Measurements from ENCODE around the gene C4orf51. TPM values are rescaled to one million over a fixed set of nuclear protein-coding genes. Genes with fewer than 3 reads are reported as not detected.

C4orf51 gene
- total RNA-seq, 1 donor from 2014 or later: not detected

DNA sequence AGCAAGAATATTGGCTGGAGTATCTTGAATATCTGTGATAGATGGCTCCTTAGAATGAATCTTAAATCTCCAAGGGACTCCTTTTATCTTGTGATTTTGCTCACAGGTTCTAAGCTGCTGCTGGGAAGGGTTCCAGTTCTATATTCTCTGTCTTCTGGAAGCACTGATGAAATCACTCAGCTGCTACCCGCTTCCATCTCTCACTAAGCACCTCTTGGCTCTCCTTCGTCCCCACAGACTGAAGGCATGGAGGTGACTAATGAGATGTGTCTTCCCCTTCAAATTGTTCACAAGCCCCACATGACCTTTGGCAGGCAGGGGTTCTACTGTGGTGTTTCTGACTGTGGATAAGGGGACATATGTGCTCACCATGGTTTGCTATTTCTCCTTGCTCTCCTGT lies 75.9 kb downstream of the C4orf51 start:
- no peak for DNase-seq (ENCODE audit: low spot score)

DNA sequence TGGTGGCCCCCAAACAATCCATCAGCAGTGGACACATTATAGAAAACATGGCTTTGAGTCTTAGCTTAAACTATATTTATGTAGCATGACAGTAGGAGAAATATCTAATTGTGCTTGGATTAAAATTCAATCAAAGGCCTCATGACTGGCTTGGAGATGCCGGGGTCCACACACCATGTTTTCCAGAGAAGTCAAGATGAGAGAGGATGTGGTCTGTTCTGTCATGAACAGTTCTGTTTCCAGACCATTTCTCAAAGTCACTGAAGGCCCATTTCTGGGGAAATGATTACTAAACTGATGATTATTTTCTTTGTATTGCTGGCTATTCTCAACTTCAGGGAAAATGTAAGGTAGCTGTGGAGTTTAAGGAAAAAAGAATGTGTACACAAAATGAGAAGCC lies 76.3 kb downstream of the C4orf51 start:
- no peak for DNase-seq (ENCODE audit: low spot score)

DNA sequence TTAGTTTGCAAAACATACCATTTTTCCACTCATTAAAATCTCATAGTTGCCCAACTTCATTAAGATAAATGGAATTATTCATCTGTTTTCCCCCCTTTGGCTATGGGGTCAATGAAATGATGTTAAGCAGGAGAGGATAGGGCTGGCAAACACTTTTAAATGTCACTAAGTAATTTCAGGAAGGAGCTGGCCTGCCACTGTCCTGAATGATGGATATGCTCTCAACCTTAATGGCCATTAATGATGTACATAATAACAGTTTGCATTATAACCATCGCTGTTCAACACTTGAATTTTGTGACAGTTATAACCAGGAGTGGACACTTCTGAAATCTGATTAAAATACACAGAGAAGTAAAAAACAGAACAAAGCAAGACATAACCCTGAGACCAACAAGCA lies 77.2 kb downstream of the C4orf51 start:
- no peak for DNase-seq (ENCODE audit: low spot score)

DNA sequence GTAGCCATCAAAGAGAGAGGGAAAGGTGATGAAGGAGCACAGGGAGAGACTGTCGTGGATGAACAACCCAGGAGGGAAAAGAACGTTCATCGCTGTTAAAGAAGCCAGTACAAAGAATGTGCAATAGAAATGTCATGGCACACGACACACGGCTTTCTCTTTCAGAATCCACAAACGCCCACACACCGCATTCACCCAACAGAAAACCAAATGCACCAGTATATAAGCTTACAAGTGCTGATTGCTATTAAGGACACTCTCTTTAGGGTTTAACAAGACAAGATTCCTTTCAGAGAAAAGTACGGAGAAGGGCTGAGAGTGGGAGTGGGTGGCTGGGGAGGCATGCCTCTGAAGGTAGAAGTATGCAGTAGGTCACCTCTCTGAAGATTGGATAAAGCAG lies 80.2 kb downstream of the C4orf51 start:
- DNase-seq (ENCODE audit: low spot score): no peak

DNA sequence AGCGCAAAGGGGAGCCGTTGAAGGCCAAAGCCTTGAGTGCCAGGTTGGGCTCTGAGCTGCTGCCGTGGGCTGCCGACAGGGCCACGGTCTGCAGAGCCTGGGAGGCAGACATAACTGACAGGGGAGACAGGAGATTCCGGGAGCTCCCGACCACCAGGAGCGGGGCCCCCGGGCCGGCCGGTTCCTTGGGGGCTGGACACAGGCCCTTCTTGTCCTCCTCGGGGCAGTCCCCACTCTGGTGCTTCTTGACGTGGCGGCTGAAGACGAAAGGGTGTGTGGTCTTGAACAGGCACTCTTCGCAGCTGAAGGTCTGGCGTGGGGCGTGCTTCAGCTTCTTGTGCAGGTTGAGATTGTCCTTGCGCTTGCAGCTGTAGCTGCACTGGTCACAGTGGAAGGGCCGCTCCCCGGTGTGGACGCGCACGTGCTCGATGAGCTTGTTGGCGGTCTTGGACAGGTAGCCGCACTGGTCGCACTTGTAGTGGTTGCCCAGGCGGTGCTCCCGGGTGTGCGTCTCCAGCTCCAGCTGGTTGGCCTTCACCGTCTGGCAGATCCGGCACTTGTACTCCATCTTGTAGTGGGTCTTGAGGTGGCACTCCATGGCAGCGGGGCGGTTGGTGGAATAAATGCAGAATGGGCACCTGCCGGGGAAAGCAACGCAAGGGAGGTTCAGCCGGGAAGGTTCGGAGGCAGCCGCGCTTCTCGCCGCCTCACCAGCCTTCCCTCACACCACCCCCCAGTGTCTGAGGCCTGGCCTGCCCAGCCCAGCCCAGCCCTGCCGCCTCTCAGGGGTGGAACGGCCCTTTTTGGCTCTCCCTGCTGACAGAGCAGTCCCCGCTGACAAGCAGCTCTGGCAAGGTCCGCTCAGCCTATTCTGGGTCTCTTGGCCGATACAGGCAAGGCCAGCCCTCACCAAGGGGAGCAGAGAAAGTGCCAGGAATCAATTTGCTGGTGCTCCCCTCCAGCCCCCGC lies 81.3 kb downstream of the C4orf51 start:
- DNase-seq (ENCODE audit: low spot score): no peak

DNA sequence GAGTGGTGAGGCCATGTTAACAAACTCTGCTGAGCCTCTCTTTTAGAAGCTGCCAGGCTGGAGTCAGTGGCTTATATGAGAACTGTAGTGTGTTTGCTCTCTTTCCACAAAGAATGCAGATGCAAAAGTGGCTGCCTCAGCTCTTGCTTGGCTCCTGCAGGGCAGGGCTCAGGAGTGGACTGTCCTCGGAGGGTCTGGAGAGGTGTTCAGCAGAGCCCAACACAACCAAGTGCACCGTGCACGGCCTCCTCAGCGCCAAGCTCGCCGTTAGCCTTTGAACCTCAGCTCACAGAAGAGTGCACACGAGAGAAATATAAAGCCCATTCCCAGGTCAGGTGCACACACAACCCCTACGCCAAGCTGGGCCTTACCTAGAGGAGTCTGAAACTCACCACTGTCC lies 82.8 kb downstream of the C4orf51 start:
- no peak for DNase-seq (ENCODE audit: low spot score)

DNA sequence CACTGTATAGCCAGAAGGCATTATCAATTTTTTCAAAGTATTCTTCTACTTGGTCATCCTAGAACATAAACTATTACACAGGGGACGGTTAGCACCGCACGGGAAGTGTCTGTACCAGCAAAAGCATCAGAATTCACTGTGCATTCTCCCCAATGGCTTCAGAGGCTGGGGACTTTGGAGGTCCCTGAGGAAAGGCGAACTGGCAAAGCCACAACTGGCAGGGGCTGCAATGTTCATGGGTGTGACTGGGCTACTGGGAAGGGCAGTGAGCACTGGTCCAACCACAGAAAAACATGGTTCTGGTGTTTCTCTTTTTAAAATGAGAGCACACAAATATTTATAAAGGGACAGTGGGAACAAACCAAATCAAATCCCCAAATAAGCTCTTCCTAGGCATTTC lies 83.5 kb downstream of the C4orf51 start:
- no peak for DNase-seq (ENCODE audit: low spot score)

DNA sequence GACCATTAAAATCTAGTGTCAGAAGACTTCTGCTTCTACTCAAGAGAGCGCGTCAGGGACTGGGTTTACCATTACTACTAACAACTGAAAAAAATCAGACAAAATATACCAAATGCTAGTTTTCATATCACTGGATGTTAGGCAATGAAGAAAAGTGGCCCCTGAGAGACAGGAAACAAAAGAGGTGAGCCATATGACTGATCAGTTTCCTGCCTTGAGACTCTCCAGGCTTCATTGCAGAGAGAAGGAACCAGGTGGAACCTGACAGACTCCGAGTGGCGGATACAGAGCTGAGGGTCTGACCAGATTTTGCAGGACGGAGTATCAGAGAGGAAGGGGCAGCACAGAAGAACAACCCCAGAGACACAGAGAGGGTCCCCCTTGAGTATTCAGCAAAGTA lies 86.3 kb downstream of the C4orf51 start:
- DNase-seq (ENCODE audit: low spot score): no peak

DNA sequence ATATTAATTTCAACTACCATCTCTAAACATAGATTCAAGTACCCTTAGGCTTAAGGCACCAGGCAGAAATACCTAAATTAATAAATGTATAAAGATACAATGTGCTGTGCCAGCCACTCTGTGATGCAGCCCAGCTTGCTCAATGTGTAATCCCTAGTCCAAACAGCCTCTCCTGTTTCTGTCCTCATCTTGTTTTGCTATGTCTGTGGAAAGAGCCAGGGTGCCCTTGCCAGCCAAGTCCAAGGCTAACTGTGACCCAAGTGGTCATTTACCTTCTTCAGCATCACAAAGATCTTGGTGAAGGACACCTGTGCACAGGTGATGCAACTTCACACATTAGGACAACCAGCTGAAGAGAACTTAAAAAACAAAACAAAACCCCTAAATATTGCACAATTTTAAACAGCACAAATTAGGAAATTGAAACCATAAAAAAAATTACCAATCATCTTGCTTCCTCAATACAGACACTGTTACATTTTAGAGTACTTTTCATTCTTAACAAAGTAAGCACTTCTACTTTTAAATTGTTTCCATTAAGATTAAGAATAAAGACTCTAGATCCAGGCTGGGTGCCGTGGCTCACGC lies 89.6 kb downstream of the C4orf51 start:
- DNase-seq (ENCODE audit: low spot score): no peak

DNA sequence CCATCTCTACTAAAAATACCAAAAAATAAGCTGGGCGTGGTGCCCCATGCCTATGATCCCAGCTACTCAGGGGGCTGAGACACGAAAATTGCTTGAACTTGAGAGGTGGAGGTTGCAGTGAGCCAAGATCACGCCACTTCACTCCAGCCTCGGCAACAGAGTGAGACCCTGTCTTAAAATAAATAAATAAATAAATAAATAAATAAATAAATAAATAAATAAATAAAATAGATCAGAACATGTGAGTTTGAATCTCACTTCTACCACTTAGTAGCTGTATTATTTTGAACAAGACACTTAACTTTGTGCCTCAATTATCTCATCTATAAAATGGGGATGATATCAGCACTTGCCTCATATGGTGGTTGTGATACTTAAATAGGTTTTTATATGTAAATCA lies 90.2 kb downstream of the C4orf51 start:
- DNase-seq (ENCODE audit: low spot score): no peak

DNA sequence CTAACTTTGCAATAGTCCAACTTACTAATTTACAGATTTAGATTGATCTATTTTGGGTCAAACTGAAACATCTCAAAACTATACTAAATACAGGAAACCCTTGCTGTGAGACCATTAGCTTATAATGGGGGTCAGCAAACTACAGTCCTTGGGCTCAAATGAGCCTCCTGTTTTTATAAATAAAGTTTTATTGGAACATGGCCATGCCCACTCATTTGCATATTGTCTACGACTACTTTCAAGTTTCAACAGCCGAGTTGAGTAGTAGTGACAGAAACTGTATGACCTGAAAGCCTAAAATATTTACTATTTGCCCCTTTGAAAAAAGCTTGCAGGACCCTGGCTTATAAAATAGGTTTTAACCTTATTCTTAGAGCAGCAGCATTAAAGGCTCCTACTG lies 92.4 kb downstream of the C4orf51 start:
- DNase-seq (ENCODE audit: low spot score): no peak

DNA sequence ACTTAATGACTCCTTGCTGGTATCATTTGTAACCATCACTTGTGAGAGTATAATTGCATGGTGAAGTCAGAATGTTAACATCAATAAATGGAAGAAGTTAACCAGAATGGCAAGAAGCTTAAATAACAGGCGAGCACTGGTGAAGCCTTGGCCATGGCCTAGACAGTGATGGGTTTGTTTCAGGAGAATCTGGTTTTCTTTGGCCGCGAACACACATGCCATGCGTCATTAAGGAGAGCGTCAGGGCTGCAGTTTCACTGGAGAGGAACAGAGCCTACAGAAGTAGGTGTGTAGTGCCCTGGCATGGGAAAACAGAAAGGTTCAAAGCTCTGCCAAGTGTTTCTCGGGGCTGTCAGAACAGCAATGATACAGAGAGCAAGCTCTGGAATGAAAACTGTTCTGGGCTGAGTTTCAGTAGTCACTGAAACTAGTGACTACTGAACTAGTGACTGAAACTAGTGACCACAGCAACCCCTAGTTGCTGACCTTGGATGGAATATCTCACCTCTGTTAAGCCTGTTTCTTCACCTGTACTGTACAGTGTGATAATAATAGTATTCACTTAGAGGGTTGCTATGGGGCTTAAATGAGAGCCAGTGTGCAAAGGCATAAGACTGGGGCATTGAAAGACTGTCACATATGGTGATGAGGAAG lies 93.8 kb downstream of the C4orf51 start:
- DNase-seq (ENCODE audit: low spot score): no peak

DNA sequence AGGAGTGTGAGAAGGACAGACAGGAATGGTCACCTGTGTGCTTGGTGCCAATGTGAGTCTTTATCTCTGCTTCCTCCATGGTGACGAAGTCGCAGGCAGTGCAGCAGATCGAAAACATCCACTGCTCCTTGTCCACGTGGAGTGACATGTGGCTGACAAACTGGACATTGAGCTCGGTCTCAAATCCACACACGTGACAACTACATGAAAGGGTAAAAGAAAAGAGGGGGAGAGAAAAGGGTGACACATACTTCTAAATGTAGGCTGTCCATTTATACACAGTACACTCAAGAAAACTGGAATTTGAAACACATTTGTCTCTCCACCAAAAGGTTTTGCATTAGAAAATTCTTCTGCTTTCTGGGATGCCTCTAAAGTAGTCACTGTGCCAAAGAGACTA lies 94.5 kb downstream of the C4orf51 start:
- no peak for DNase-seq (ENCODE audit: low spot score)

DNA sequence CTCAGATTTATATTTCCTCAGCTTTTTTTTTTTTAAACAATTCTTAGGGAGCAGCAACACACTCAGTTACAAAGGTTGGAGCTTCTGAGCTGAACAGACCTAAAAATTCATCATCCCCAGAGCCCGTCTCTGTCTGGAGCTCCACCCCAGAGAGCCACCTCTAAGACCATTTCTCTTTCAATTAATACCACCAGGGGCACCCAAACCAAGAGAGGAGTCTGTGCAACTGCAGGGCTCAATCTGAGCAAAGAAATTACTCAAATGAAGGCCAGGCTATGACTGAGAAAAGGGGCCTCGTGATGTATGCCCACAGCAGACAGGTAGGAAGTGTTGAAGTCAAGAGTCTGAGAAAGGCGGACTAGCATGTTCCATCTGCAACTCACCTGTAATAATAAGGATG lies 95.5 kb downstream of the C4orf51 start:
- no peak for DNase-seq (ENCODE audit: low spot score)

DNA sequence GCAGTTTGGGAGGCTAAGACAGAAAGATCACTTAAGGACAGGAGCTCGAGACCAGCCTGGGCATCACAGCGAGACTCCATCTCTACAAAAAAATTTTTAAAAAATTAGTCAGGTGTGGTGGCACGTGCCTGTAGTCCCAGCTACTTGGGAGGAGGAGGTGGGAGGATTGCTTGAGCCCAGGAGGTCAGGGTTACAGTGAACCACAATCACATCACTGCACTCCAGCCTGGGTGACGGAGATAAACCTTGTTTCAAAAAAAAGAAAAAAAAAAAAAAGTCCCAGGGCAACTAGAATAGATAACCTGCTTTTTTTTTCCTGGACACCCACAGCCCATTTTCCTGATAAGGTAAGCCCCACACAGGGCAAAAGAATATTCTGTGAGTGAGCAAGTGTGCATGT lies 96.3 kb downstream of the C4orf51 start:
- no peak for DNase-seq (ENCODE audit: low spot score)

DNA sequence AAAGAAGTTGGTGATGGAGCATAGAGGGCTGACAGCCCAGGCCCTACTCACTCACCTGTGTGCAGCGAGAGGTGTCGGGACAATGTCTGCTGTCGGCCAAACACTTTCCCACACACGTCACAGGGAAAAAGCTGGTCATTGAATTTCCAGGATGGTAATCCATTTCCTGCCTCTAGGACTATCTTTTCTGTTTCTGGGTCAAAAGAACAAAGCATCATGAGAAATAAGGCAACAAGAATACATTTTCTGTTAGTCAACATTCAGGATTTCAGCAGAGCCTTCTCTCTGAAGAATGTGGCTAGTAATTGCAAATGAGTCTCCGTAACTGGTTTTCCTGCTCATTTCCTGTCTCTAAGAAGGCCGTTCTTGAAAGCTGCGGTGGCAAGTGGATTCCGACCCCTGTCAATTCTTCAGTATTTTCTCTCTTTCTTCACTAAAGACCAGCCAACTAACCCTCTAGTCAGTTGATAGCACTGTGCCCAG lies 99.4 kb downstream of the C4orf51 start:
- no peak for DNase-seq (ENCODE audit: low spot score)

DNA sequence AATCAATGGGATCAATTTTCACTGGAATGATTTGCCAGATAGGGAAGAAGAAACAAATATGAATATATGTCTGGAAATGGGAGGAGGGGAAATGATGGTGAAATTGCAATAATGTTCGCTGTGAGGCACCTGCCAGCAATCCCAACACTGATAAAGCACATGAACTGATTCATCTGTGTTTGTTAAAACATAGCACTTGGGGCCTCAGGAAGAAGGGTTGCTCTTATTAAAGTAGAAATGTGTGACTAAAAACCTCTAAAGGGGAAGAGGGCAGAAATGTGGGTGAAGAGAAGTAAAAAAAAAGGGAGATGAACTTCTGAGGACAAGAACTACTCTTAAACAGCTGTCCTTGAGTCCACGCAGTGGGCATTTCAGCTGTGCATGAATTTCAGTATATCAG lies 101.4 kb downstream of the C4orf51 start:
- no peak for DNase-seq (ENCODE audit: low spot score)

Other genes with a start within 250 kb of the C4orf51 start
- 14.7 TPM for gene SMAD1, start 198.3 kb upstream of the C4orf51 start, total RNA-seq
- gene MMAA, start 60.8 kb upstream of the C4orf51 start, total RNA-seq: 7.5 TPM

Measured in mesenteric fat pad (tissue), 1 donor.